HepG2 (cell line): ENCODE measurements around the gene IFT88. TPM values are rescaled to one million over a fixed set of nuclear protein-coding genes. Genes with fewer than 3 reads are reported as not detected.
A peak's percentile ranks its signal among the peaks of the same experiment; 100 is the strongest.

Experiments
- EP300 ChIP-seq, 3 experiments: sonication (generic) in 1 of 3; formaldehyde crosslinking in 1 of 3; IDR thresholded peaks; 2 replicates each; pipeline versions ENCODE4 v1.5.1 to v1.6.1; 2011 to 2020; ENCODE audit warnings: low read depth in 2 of 3, low read length in 2 of 3, borderline replicate concordance in 1 of 3, improper control_type of control experiment in 1 of 3, mild to moderate bottlenecking in 1 of 3, missing genetic modification reagents in 1 of 3, moderate library complexity in 1 of 3
- MIXL1 ChIP-seq: IDR thresholded peaks from 2 replicates; pipeline ENCODE4 v1.6.1; 2016
- NFIC ChIP-seq: IDR thresholded peaks from 2 replicates; pipeline ENCODE4 v1.6.1; 2012; ENCODE audit warnings: mild to moderate bottlenecking, low read length, inconsistent platforms
- PHF21A ChIP-seq: sonication (generic); formaldehyde crosslinking; IDR thresholded peaks from 2 replicates; pipeline ENCODE4 v1.5.0; 2020; ENCODE audit warnings: mild to moderate bottlenecking, missing genetic modification reagents
- POLR2G ChIP-seq: fragments of 200-400 bp; formaldehyde crosslinking; IDR thresholded peaks from 2 replicates; pipeline ENCODE4 v1.6.1; 2018; ENCODE audit warnings: mild to moderate bottlenecking, low read depth, low read length, moderate library complexity
- ZEB1 ChIP-seq: IDR thresholded peaks from 2 replicates; pipeline ENCODE4 v1.6.1; 2012; ENCODE audit warnings: mild to moderate bottlenecking, low read depth, inconsistent platforms; ENCODE audit not compliant: insufficient replicate concordance
- ZNF317 ChIP-seq: sonication (generic); formaldehyde crosslinking; IDR thresholded peaks from 2 replicates; pipeline ENCODE4 v1.5.0; 2020; ENCODE audit warnings: mild to moderate bottlenecking, missing genetic modification reagents
- ZNF335 ChIP-seq: sonication (generic); formaldehyde crosslinking; IDR thresholded peaks from 2 replicates; pipeline ENCODE4 v1.4.0; 2020; ENCODE audit warnings: missing genetic modification reagents
- ZNF407 ChIP-seq: sonication (generic); formaldehyde crosslinking; IDR thresholded peaks from one replicate; pipeline ENCODE4 v1.5.1; 2020; ENCODE audit warnings: mild to moderate bottlenecking, missing genetic modification reagents; ENCODE audit errors: not compliant biosample characterization
- ZNF468 ChIP-seq: sonication (generic); formaldehyde crosslinking; IDR thresholded peaks from 2 replicates; pipeline ENCODE4 v1.8.0; 2022; ENCODE audit warnings: mild to moderate bottlenecking, moderate library complexity, missing genetic modification reagents
- ZNF562 ChIP-seq: sonication (generic); formaldehyde crosslinking; IDR thresholded peaks from 2 replicates; pipeline ENCODE4 v1.8.0; 2022; ENCODE audit warnings: missing genetic modification reagents, borderline replicate concordance
- ZNF577 ChIP-seq: sonication (generic); formaldehyde crosslinking; IDR thresholded peaks from 2 replicates; pipeline ENCODE4 v1.4.0; 2020; ENCODE audit warnings: mild to moderate bottlenecking, low read depth, missing genetic modification reagents, borderline replicate concordance
- ZNF614 ChIP-seq: IDR thresholded peaks from 2 replicates; pipeline ENCODE4 v1.6.1; 2018; ENCODE audit warnings: missing biosample characterization, missing genetic modification reagents, inconsistent platforms, borderline replicate concordance
- ZNF850 ChIP-seq: sonication (generic); formaldehyde crosslinking; conservative IDR thresholded peaks from 2 replicates; pipeline ENCODE4 v1.9.0; 2021; ENCODE audit warnings: mild to moderate bottlenecking, missing genetic modification reagents
- polyA plus RNA-seq, 8 experiments: library from polyadenylated mRNA; depleted of rRNA in 3 of 8; stranded (reverse) in 7 of 8; unstranded in 1 of 8; fragments of >200 nt; fragmentation: Illumina TruSeq in 4 of 8; extraction: Trizol in 4 of 8; gene quantifications; 2 replicates each; pipeline versions ENCODE4 v1.2.1 to v1.2.3, GENCODE V29; 2011 to 2016; ENCODE audit warnings: low read depth in 4 of 8, missing spikeins in 1 of 8, mixed read lengths in 1 of 8; ENCODE audit not compliant: insufficient read depth in 1 of 8
- total RNA-seq, 5 experiments: library from RNA; depleted of rRNA; stranded (reverse); fragments of >200 nt; fragmentation: Illumina TruSeq; extraction: Trizol; gene quantifications; 2 replicates each; pipeline ENCODE4 v1.2.3, GENCODE V29; 2016; ENCODE audit warnings: low read depth in 1 of 5
- TF ChIP-seq, protein P1 (sequence below): sonication (generic); formaldehyde crosslinking; IDR thresholded peaks from 2 replicates; pipeline ENCODE4 v1.8.1; 2023; ENCODE audit warnings: mild to moderate bottlenecking, inconsistent platforms, moderate library complexity, missing genetic modification reagents, borderline replicate concordance
- TF ChIP-seq, protein P2 (sequence below): sonication (generic); formaldehyde crosslinking; IDR thresholded peaks from 2 replicates; pipeline ENCODE4 v1.9.0; 2022; ENCODE audit warnings: missing genetic modification reagents, mild to moderate bottlenecking, borderline replicate concordance

IFT88 gene
- total and polyA plus RNA-seq, 2 of the 13 experiments (the other 11 are each of a cell fraction or from before 2014, with no cell fraction given) = 8.4 to 19.9 TPM

DNA sequence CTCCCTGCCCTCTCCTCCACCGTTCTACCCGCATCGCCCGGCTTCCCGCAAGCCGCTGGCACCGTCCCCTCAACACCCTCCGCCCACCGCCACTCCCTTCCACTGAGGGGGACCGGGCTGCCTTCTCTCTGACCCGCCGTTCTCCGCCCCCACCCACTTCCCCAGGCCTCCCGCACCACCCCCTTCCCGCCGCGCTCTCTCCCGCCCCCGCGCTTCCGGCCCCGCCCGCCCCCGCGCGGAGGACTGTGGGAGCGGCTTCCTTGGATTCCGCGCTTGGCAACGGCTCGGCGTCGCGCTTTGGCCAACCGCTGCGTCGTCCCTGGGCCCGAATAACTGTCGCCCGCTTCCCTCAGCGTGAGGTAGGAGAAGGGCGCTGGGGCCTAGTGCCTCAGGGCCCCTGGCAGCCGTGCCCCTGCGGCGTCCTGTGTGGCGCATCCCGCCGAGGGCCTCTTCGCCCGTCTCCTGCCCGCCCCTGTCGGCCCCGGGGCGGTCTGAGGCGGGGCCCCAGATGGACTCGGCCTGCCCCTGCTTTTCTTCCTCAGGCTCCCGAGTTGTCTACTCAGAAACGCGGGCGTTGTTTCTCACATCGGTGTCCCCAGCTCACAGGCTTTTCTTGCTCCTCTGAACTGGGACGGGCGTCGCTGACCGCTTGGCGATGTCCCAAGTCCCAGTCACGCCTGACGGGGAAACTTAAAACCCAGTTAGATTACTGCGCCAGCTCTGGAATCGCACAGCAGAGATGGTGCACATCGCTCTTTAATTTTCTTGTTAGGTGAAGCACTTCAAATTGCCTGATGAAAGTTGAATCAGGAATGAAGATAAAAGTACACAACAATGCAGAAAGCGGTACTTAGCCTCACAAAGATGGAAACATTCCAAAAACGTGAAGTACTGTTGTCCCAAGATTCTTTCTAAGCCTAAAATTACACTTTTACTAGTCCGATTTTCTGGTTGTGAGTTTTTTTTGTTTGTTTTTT lies at the start of gene IFT88 (continued):
- TF ChIP-seq ZNF407 (CRISPR knock-in tag) = peak; percentile 55
- no peak for TF ChIP-seq ZEB1
- TF ChIP-seq MIXL1 (CRISPR knock-in tag) = no peak
- TF ChIP-seq PHF21A (CRISPR knock-in tag) = peak; percentile 36; the same call in 1 of the 2 replicates
- peak; percentile 85 for TF ChIP-seq POLR2G
- TF ChIP-seq ZNF562 (CRISPR knock-in tag) = no peak
- TF ChIP-seq ZNF335 (CRISPR knock-in tag) = no peak
- TF ChIP-seq, protein P1, sequence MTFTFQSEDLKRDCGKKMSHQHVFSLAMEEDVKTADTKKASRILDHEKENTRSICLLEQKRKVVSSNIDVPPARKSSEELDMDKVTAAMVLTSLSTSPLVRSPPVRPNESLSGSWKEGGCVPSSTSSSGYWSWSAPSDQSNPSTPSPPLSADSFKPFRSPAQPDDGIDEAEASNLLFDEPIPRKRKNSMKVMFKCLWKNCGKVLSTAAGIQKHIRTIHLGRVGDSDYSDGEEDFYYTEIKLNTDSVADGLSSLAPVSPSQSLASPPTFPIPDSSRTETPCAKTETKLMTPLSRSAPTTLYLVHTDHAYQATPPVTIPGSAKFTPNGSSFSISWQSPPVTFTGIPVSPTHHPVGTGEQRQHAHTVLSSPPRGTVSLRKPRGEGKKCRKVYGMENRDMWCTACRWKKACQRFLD (CRISPR knock-in tag) = peak; percentile 55; the same call in 1 of the 2 replicates
- 0 out of 2 replicates have a peak, but pooled peaks have one; percentile 52 for TF ChIP-seq ZNF577 (CRISPR knock-in tag)
- TF ChIP-seq EP300 (IDR thresholded peaks at IDR 0.05; ENCODE audit: low read depth in 2 of 2, low read length in 2 of 2) = 0 out of 4 replicates have a peak, but pooled peaks of 1 of the 2 experiments have one; percentile 20
- no peak for TF ChIP-seq EP300 (CRISPR knock-in tag; IDR thresholded peaks at IDR 0.05; ENCODE audit: borderline replicate concordance)
- TF ChIP-seq, protein P2, sequence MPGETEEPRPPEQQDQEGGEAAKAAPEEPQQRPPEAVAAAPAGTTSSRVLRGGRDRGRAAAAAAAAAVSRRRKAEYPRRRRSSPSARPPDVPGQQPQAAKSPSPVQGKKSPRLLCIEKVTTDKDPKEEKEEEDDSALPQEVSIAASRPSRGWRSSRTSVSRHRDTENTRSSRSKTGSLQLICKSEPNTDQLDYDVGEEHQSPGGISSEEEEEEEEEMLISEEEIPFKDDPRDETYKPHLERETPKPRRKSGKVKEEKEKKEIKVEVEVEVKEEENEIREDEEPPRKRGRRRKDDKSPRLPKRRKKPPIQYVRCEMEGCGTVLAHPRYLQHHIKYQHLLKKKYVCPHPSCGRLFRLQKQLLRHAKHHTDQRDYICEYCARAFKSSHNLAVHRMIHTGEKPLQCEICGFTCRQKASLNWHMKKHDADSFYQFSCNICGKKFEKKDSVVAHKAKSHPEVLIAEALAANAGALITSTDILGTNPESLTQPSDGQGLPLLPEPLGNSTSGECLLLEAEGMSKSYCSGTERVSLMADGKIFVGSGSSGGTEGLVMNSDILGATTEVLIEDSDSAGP (CRISPR knock-in tag) = peak; percentile 68
- TF ChIP-seq ZNF468 = no peak
- TF ChIP-seq ZNF614 (CRISPR knock-in tag) = peak; percentile 48; the same call in 1 of the 2 replicates
- TF ChIP-seq ZNF317 (CRISPR knock-in tag) = peak; percentile 49; the same call in 1 of the 2 replicates
- TF ChIP-seq NFIC = no peak
- no peak for TF ChIP-seq ZNF850 (CRISPR knock-in tag)
